Measurements from ENCODE around the gene MAN1A1.

The MAN1A1 gene

GRCh38 chr6:119256978-119257462, 92.5 kb downstream of the MAN1A1 start:
- TF ChIP-seq, protein P1, sequence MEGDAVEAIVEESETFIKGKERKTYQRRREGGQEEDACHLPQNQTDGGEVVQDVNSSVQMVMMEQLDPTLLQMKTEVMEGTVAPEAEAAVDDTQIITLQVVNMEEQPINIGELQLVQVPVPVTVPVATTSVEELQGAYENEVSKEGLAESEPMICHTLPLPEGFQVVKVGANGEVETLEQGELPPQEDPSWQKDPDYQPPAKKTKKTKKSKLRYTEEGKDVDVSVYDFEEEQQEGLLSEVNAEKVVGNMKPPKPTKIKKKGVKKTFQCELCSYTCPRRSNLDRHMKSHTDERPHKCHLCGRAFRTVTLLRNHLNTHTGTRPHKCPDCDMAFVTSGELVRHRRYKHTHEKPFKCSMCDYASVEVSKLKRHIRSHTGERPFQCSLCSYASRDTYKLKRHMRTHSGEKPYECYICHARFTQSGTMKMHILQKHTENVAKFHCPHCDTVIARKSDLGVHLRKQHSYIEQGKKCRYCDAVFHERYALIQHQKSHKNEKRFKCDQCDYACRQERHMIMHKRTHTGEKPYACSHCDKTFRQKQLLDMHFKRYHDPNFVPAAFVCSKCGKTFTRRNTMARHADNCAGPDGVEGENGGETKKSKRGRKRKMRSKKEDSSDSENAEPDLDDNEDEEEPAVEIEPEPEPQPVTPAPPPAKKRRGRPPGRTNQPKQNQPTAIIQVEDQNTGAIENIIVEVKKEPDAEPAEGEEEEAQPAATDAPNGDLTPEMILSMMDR (IDR thresholded peaks at IDR 0.05; ENCODE audit: low read depth, low read length): no peak
- DNase-seq (ENCODE audit: extremely low read depth, low read depth): no peak

GRCh38 chr6:119256392-119256791, 93.2 kb downstream of the MAN1A1 start:
- DNase-seq (ENCODE audit: extremely low read depth, low read depth): no peak
- TF ChIP-seq, protein P1 (IDR thresholded peaks at IDR 0.05; ENCODE audit: low read depth, low read length): no peak

GRCh38 chr6:119255492-119255891, 94.1 kb downstream of the MAN1A1 start:
- TF ChIP-seq, protein P1 (IDR thresholded peaks at IDR 0.05; ENCODE audit: low read depth, low read length): no peak
- no peak for DNase-seq (ENCODE audit: extremely low read depth, low read depth)

DNA sequence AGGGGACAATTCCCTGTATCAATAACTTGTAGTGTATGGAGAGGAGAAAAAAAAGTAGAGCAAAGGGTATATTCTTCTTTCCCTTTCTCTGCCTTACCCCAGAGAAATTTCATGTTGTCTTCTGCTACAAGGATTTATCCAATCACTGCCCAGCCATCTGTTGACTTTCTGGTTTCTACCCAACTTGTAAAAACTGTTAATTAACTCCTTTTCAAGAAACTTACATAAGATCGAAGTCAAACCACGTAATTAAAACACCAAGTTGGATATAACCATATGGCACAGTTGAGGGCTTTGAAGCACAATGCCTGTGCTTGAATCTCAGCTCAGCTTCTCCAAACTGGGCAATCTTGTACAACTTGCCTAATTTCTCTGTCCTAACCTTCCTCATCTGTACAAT, 99.5 kb downstream of the MAN1A1 start:
- TF ChIP-seq, protein P1 (IDR thresholded peaks at IDR 0.05; ENCODE audit: low read depth, low read length): no peak
- no peak for DNase-seq (ENCODE audit: extremely low read depth, low read depth)

DNA sequence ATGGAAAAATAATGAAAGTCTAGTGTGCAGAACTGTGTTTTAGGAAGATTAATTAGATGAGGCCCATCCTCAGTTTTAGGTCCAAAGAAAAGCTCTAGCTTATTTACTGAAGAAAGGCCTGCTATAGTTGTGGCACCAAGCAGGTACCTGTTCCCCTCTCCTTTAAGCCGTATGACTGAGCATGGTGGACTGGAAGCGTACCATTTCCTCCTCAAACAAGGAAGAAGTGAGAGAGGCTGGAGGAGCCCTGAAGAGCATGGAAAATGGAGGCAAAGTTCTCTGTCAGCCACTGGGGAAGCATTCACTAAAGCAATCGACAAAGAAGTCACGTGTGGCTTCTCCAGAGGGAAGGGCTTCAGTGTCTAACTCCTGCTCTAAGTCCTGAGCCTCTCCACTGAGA, 100.2 kb downstream of the MAN1A1 start:
- TF ChIP-seq, protein P1 (IDR thresholded peaks at IDR 0.05; ENCODE audit: low read depth, low read length): no peak

DNA sequence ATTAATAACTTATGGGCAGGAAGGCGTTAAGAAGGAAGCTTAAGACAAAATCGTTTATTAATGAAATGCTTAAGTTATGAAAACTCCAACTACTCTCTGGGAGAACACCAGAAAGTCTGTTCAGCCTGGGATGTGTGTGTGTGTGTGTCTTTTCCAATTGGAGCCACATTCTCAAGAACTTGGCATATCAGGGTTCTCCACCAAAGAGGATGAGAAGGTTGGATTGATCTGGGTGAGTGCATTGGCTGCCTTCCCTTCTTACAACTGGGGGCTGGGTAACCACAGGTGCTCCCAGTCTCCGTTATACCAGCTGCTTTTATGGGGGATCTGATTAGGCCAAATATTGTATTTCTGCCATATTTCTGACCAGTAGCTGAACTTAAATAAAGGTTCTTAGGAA, 102.1 kb downstream of the MAN1A1 start:
- DNase-seq (ENCODE audit: extremely low read depth, low read depth): no peak
- TF ChIP-seq, protein P1 (IDR thresholded peaks at IDR 0.05; ENCODE audit: low read depth, low read length): no peak

More for the DNA sequence above, 100.2 kb downstream of the MAN1A1 start:
- DNase-seq (ENCODE audit: extremely low read depth, low read depth): no peak

DNA sequence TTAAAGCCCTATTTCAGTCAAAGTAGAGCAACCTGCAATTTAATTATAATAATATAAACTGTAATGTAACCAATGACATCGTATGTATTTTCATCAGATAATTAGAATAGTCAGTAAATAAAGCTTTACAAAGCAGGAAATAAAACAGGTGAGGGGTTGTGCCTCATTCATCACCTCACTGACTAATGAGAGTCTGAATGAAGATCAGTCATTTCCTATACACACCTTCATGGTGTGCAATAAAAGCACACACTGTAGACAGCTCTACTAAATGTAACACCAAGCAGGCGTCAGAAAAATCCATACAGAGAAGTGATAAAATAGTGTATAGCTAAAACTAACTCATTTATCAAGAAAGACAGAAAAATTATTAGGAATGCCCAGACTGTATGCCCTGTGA, 105.9 kb downstream of the MAN1A1 start:
- TF ChIP-seq, protein P1 (IDR thresholded peaks at IDR 0.05; ENCODE audit: low read depth, low read length): no peak
- DNase-seq (ENCODE audit: extremely low read depth, low read depth): no peak
